ENCODE results near the gene C1QTNF3.

The C1QTNF3 gene

DNA sequence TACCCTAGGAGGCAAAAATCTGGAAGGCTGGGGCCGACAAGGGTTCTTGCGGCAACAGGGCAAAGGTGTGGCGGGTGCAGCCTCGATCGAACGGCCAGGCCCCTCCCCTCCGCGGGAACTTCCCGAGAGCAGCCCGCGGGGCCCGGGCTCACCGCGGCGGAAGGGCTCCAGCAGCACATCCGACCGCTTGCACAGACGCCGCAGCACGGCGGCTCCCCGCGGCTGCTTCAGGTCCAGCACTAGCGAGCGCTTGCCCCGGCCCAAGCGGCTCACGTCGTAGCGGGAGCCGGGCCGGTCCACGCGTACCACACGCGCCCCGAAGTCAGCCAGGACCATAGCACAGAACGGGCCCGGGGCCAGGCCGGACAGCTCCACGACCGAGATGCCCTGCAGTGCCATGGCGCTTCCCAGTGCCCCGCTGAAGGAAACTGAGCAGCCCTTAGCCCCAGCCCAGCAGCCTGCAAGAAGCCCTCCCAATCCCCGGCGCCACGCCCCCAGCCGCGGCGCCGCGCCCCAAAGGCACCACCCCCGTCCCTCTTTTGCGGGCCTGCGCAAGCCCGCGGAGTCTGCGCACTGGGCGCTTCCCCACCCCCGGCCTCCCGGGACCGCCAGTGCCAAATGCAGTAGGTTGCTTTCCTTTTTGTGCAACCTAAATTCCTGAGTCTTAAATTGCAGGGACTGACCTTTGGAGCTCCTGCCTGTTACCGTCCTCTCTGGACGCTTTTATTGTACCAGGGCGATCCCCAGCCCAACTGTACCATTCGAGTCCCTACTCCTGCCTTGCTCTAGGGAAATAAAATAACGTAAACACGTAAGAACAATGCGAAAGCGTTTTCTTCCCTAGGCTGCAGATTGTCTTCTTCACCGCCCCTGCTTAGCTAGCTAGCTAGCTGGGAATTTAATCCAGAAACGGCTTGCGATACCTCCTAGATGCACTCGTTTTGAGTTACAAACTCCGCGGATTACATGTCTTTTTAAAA is 35.1 kb downstream of the C1QTNF3 start, which contains the start of gene AMACR (continued):
- TF ChIP-seq, protein P1, sequence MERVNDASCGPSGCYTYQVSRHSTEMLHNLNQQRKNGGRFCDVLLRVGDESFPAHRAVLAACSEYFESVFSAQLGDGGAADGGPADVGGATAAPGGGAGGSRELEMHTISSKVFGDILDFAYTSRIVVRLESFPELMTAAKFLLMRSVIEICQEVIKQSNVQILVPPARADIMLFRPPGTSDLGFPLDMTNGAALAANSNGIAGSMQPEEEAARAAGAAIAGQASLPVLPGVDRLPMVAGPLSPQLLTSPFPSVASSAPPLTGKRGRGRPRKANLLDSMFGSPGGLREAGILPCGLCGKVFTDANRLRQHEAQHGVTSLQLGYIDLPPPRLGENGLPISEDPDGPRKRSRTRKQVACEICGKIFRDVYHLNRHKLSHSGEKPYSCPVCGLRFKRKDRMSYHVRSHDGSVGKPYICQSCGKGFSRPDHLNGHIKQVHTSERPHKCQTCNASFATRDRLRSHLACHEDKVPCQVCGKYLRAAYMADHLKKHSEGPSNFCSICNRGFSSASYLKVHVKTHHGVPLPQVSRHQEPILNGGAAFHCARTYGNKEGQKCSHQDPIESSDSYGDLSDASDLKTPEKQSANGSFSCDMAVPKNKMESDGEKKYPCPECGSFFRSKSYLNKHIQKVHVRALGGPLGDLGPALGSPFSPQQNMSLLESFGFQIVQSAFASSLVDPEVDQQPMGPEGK (tag by site-specific recombination; IDR thresholded peaks at IDR 0.05), result peak; percentile 81
- peak; percentile 75 for TF ChIP-seq ZIC2 (tag by site-specific recombination; IDR thresholded peaks at IDR 0.05)
- TF ChIP-seq ZNF324 (tag by site-specific recombination; IDR thresholded peaks at IDR 0.05), result peak; percentile 69
- TF ChIP-seq ZNF837 (tag by site-specific recombination; IDR thresholded peaks at IDR 0.05), result peak; percentile 78; the same call in 1 of the 2 replicates
- peak; percentile 36; the same call in 1 of the 2 replicates for TF ChIP-seq MYNN (tag by site-specific recombination; IDR thresholded peaks at IDR 0.05; ENCODE audit: borderline replicate concordance)
- TF ChIP-seq ZFP37 (tag by site-specific recombination; IDR thresholded peaks at IDR 0.05), result peak; percentile 98
- no peak for TF ChIP-seq OVOL3 (tag by site-specific recombination; IDR thresholded peaks at IDR 0.05)
- TF ChIP-seq, protein P2, sequence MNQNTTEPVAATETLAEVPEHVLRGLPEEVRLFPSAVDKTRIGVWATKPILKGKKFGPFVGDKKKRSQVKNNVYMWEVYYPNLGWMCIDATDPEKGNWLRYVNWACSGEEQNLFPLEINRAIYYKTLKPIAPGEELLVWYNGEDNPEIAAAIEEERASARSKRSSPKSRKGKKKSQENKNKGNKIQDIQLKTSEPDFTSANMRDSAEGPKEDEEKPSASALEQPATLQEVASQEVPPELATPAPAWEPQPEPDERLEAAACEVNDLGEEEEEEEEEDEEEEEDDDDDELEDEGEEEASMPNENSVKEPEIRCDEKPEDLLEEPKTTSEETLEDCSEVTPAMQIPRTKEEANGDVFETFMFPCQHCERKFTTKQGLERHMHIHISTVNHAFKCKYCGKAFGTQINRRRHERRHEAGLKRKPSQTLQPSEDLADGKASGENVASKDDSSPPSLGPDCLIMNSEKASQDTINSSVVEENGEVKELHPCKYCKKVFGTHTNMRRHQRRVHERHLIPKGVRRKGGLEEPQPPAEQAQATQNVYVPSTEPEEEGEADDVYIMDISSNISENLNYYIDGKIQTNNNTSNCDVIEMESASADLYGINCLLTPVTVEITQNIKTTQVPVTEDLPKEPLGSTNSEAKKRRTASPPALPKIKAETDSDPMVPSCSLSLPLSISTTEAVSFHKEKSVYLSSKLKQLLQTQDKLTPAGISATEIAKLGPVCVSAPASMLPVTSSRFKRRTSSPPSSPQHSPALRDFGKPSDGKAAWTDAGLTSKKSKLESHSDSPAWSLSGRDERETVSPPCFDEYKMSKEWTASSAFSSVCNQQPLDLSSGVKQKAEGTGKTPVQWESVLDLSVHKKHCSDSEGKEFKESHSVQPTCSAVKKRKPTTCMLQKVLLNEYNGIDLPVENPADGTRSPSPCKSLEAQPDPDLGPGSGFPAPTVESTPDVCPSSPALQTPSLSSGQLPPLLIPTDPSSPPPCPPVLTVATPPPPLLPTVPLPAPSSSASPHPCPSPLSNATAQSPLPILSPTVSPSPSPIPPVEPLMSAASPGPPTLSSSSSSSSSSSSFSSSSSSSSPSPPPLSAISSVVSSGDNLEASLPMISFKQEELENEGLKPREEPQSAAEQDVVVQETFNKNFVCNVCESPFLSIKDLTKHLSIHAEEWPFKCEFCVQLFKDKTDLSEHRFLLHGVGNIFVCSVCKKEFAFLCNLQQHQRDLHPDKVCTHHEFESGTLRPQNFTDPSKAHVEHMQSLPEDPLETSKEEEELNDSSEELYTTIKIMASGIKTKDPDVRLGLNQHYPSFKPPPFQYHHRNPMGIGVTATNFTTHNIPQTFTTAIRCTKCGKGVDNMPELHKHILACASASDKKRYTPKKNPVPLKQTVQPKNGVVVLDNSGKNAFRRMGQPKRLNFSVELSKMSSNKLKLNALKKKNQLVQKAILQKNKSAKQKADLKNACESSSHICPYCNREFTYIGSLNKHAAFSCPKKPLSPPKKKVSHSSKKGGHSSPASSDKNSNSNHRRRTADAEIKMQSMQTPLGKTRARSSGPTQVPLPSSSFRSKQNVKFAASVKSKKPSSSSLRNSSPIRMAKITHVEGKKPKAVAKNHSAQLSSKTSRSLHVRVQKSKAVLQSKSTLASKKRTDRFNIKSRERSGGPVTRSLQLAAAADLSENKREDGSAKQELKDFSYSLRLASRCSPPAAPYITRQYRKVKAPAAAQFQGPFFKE (tag by site-specific recombination; IDR thresholded peaks at IDR 0.05; ENCODE audit: borderline replicate concordance), result 0 out of 2 replicates have a peak, but pooled peaks have one; percentile 65
- no peak for TF ChIP-seq ZNF211 (tag by site-specific recombination; IDR thresholded peaks at IDR 0.05; ENCODE audit: low read depth)
- TF ChIP-seq KLF10 (tag by site-specific recombination; IDR thresholded peaks at IDR 0.05), result 0 out of 2 replicates have a peak, but pooled peaks have one; percentile 47
- TF ChIP-seq, protein P3, sequence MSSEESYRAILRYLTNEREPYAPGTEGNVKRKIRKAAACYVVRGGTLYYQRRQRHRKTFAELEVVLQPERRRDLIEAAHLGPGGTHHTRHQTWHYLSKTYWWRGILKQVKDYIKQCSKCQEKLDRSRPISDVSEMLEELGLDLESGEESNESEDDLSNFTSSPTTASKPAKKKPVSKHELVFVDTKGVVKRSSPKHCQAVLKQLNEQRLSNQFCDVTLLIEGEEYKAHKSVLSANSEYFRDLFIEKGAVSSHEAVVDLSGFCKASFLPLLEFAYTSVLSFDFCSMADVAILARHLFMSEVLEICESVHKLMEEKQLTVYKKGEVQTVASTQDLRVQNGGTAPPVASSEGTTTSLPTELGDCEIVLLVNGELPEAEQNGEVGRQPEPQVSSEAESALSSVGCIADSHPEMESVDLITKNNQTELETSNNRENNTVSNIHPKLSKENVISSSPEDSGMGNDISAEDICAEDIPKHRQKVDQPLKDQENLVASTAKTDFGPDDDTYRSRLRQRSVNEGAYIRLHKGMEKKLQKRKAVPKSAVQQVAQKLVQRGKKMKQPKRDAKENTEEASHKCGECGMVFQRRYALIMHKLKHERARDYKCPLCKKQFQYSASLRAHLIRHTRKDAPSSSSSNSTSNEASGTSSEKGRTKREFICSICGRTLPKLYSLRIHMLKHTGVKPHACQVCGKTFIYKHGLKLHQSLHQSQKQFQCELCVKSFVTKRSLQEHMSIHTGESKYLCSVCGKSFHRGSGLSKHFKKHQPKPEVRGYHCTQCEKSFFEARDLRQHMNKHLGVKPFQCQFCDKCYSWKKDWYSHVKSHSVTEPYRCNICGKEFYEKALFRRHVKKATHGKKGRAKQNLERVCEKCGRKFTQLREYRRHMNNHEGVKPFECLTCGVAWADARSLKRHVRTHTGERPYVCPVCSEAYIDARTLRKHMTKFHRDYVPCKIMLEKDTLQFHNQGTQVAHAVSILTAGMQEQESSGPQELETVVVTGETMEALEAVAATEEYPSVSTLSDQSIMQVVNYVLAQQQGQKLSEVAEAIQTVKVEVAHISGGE (tag by site-specific recombination; conservative IDR thresholded peaks at IDR 0.05; ENCODE audit: low read depth), result peak; percentile 86
- peak; percentile 88 for TF ChIP-seq KLF9 (tag by site-specific recombination; IDR thresholded peaks at IDR 0.05; ENCODE audit: low read depth)
- no peak for TF ChIP-seq SETDB1 (IDR thresholded peaks at IDR 0.05; ENCODE audit: insufficient read length, low read length)
- TF ChIP-seq, protein P4, sequence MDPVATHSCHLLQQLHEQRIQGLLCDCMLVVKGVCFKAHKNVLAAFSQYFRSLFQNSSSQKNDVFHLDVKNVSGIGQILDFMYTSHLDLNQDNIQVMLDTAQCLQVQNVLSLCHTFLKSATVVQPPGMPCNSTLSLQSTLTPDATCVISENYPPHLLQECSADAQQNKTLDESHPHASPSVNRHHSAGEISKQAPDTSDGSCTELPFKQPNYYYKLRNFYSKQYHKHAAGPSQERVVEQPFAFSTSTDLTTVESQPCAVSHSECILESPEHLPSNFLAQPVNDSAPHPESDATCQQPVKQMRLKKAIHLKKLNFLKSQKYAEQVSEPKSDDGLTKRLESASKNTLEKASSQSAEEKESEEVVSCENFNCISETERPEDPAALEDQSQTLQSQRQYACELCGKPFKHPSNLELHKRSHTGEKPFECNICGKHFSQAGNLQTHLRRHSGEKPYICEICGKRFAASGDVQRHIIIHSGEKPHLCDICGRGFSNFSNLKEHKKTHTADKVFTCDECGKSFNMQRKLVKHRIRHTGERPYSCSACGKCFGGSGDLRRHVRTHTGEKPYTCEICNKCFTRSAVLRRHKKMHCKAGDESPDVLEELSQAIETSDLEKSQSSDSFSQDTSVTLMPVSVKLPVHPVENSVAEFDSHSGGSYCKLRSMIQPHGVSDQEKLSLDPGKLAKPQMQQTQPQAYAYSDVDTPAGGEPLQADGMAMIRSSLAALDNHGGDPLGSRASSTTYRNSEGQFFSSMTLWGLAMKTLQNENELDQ (tag by site-specific recombination; IDR thresholded peaks at IDR 0.05; ENCODE audit: low read depth), result no peak
- TF ChIP-seq ZNF610 (tag by site-specific recombination; IDR thresholded peaks at IDR 0.05; ENCODE audit: borderline replicate concordance), result no peak
- TF ChIP-seq ZNF544 (tag by site-specific recombination; IDR thresholded peaks at IDR 0.05), result no peak
- no peak for TF ChIP-seq ZNF140 (tag by site-specific recombination; IDR thresholded peaks at IDR 0.05)
- TF ChIP-seq ZNF658 (tag by site-specific recombination; IDR thresholded peaks at IDR 0.05), result no peak
- TF ChIP-seq ZNF426 (tag by site-specific recombination; IDR thresholded peaks at IDR 0.05), result no peak
- no peak for TF ChIP-seq ZNF521 (tag by site-specific recombination; IDR thresholded peaks at IDR 0.05)
- peak; percentile 56 for TF ChIP-seq ZNF660 (tag by site-specific recombination; IDR thresholded peaks at IDR 0.05)
- 0 out of 2 replicates have a peak, but pooled peaks have one; percentile 54 for TF ChIP-seq ZNF785 (tag by site-specific recombination; IDR thresholded peaks at IDR 0.05)
- TF ChIP-seq, protein P5, sequence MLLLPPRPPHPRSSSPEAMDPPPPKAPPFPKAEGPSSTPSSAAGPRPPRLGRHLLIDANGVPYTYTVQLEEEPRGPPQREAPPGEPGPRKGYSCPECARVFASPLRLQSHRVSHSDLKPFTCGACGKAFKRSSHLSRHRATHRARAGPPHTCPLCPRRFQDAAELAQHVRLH (tag by site-specific recombination; IDR thresholded peaks at IDR 0.05), result 0 out of 2 replicates have a peak, but pooled peaks have one; percentile 35
- TF ChIP-seq ZSCAN30 (tag by site-specific recombination; IDR thresholded peaks at IDR 0.05), result peak; percentile 87
